ENCODE results near the gene MAP4K3. TPM values are rescaled to one million over a fixed set of nuclear protein-coding genes. Genes with fewer than 3 reads are reported as not detected.

Gene MAP4K3
- polyA plus RNA-seq, 2 of the 4 experiments (the other 2 are of a cell fraction): 15.8 to 44.6 TPM

GRCh38 chr2:39437522-39438296 is 624 bp upstream of the MAP4K3 start:
- TF ChIP-seq HES2 (IDR thresholded peaks at IDR 0.05) (no peak), HOXA7 (CRISPR knock-in tag; IDR thresholded peaks at IDR 0.05) (no peak), PHF8 (IDR thresholded peaks at IDR 0.05; ENCODE audit: borderline replicate concordance, low read depth) (peak; percentile 77), BHLHE40 (IDR thresholded peaks at IDR 0.05; ENCODE audit: low read depth, low read length) (no peak), JUN (IDR thresholded peaks at IDR 0.05) (peak in 1 of 2 experiments; percentile 34; a peak in 2 of 5 replicates), ZC3H11A (IDR thresholded peaks at IDR 0.05) (no peak), BCL3 (IDR thresholded peaks at IDR 0.05) (no peak), POLR2A (IDR thresholded peaks at IDR 0.05; ENCODE audit: low read length) (peak; percentile 15; the same call in 1 of the 2 replicates), TP53 (CRISPR knock-in tag; IDR thresholded peaks at IDR 0.05) (peak; percentile 55; the same call in 1 of the 2 replicates), ZFP36 (IDR thresholded peaks at IDR 0.05; ENCODE audit: borderline replicate concordance, partially characterized antibody) (no peak), HDAC2 (IDR thresholded peaks at IDR 0.05) (no peak), SREBF2 (IDR thresholded peaks at IDR 0.05) (no peak), USF2 (IDR thresholded peaks at IDR 0.05) (peak; percentile 43; the same call in 1 of the 2 replicates), NPAS2 (CRISPR knock-in tag; IDR thresholded peaks at IDR 0.05; ENCODE audit: borderline replicate concordance) (no peak), FOSL2 (IDR thresholded peaks at IDR 0.05) (no peak), FOSL2 (CRISPR knock-in tag; IDR thresholded peaks at IDR 0.05) (no peak), EHF (CRISPR knock-in tag; IDR thresholded peaks at IDR 0.05) (no peak), ZNF302 (CRISPR knock-in tag; IDR thresholded peaks at IDR 0.05) (no peak), MAX (IDR thresholded peaks at IDR 0.05) (peak; percentile 54; the same call in 1 of the 2 replicates), RARB (CRISPR knock-in tag; IDR thresholded peaks at IDR 0.05) (no peak), KDM5A (IDR thresholded peaks at IDR 0.05) (0 out of 2 replicates have a peak, but pooled peaks have one; percentile 16), ESRRA (IDR thresholded peaks at IDR 0.05; ENCODE audit: borderline replicate concordance, low read length) (no peak)
- DNase-seq (ENCODE audit: low read depth in 1 of 2, low spot score in 1 of 2): peak; percentile 63
- POLR2A ChIA-PET: interaction anchor here (1.0 to 3.1 kb wide), 8 partner anchors 10 to 68 kb away, joined by 3 to 13 read pairs (median 4); no protein-coding TSS in a partner anchor
- Histone ChIP-seq H3K27ac (peak overlapping the region; percentile 94 to 96), H3K4me2 (peak overlapping the region; percentile 76), H3K9me3 (no peaks in the 10 kb centered on the region), H3K4me3 (peak overlapping the region; percentile 74), H3K4me1 (peaks cover 50% of the 10 kb centered on the region)
- ATAC-seq: peak; percentile 58 to 70
- no peak for FAIRE-seq
- CTCF ChIA-PET: interaction anchor here (0.8 to 2.7 kb wide), 7 partner anchors 16 to 259 kb away, joined by 3 to 19 read pairs (median 3); no protein-coding TSS in a partner anchor
- WGBS (ENCODE audit: missing lambda C conversion rate): 3% methylated on average over 28 of the region's 28 CpGs

- CTCF ChIA-PET: interaction anchor here (0.6 to 2.7 kb wide), 4 partner anchors 8 to 319 kb away, joined by 3 to 19 read pairs (median 4); no protein-coding TSS in a partner anchor
- ATAC-seq: peak in 1 of 2 experiments; percentile 53; a peak in 3 of 6 replicates
Measured at GRCh38 chr2:39435741-39436591, 1.1 kb downstream of the MAP4K3 start.

More at GRCh38 chr2:39435741-39436591, 1.1 kb downstream of the MAP4K3 start:
- H3K4me3 ChIP-seq: peak overlapping the region; percentile 74
- H3K9me3 ChIP-seq: no peaks in the 10 kb centered on the region
- FAIRE-seq: no peak
- H3K27ac ChIP-seq: peak overlapping the region; percentile 94 to 96
- POLR2A ChIA-PET: interaction anchor here (1.1 to 1.3 kb wide), 3 partner anchors 13 to 315 kb away, joined by 3 to 4 read pairs (median 4); partner anchors contain the start of gene SOS1
- 6% methylated on average over 17 of the region's 17 CpGs for WGBS (ENCODE audit: missing lambda C conversion rate)
- peaks cover 65% of the 10 kb centered on the region for H3K4me1 ChIP-seq
- TF ChIP-seq MAX (IDR thresholded peaks at IDR 0.05) (no peak), BCL3 (IDR thresholded peaks at IDR 0.05) (no peak), HDAC2 (IDR thresholded peaks at IDR 0.05) (no peak), EP300 (IDR thresholded peaks at IDR 0.05) (no peak), POLR2A (IDR thresholded peaks at IDR 0.05; ENCODE audit: low read length) (no peak), NR3C1 (IDR thresholded peaks at IDR 0.05) (no peak), ELK1 (IDR thresholded peaks at IDR 0.05; ENCODE audit: low read depth, low read length) (no peak), FOSB (CRISPR knock-in tag; IDR thresholded peaks at IDR 0.05) (no peak), CBX2 (IDR thresholded peaks at IDR 0.05; ENCODE audit: borderline replicate concordance, low read depth) (no peak)
- DNase-seq (ENCODE audit: low read depth in 1 of 2, low spot score in 1 of 2): peak in 1 of 2 experiments; percentile 35
- H3K4me2 ChIP-seq: peak overlapping the region; percentile 72
